ENCODE measurements around the gene ABCF1. TPM values are rescaled to one million over a fixed set of nuclear protein-coding genes. Genes with fewer than 3 reads are reported as not detected.

ABCF1 gene
- total and polyA plus RNA-seq, 9 of the 15 experiments (the other 6 are each of a cell fraction or from before 2014, with no cell fraction given): 41.6 to 193 (median 102) TPM

DNA sequence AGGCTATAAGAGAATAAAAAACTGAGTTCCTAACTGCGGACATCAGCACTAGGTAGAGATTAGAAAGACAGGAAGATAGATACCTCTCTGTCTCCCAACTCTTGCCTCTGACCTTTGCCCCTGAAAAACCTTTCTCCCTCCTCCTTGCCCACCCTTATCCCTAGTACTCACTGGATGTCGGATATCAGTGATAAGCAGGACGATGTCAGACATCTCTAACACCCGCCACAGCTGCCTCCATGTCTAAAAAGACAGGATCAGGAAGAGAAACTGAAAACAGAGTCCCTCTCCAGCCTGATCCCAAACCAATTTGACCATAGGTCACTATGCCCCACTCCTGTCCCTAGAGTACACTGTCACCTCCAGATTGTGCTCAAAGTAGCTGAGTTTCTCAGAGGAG lies 16.8 kb upstream of the ABCF1 start:
- BruUV-seq (replicated peaks): no TSS peak
- FAIRE-seq: peak; percentile 62
- H2AFZ ChIP-seq (ENCODE audit: low read depth, low read length): no peak overlapping the region
- H3K27me3 ChIP-seq (ENCODE audit: control insufficient read depth in 2 of 2, insufficient read depth in 2 of 2, low read length in 2 of 2): no peaks in the 10 kb centered on the region
- no peak for DNase-seq (ENCODE audit: extremely low read depth in 1 of 4, low spot score in 3 of 4)
- no peaks in the 10 kb centered on the region for H3K9me1 ChIP-seq (ENCODE audit: control insufficient read depth, insufficient read depth, low read length)
- intact Hi-C loops (cut with micrococcal nuclease): no loop called here
- peak overlapping the region; percentile 97 for H3K4me2 ChIP-seq (ENCODE audit: insufficient read depth, low read length)
- ChIA-PET POLR2A (interaction anchor here (1.0 to 7.1 kb wide), 7 partner anchors 10 to 61 kb away, joined by 3 to 85 read pairs (median 6); no protein-coding TSS in a partner anchor), CTCF (ENCODE audit: low intra/inter-chr PET ratio) (interaction anchor here (0.5 to 0.6 kb wide), 2 partner anchors 42 to 361 kb away, joined by 3 read pairs; no protein-coding TSS in a partner anchor)
- no peak for TF ChIP-seq NFATC3 (IDR thresholded peaks at IDR 0.05)
- peak; percentile 30; the same call in 1 of the 2 replicates for TF ChIP-seq NR2C1 (IDR thresholded peaks at IDR 0.05)
- peak; percentile 67 for TF ChIP-seq NR2C1 (tag; IDR thresholded peaks at IDR 0.05)
- TF ChIP-seq KDM5B (IDR thresholded peaks at IDR 0.05; ENCODE audit: insufficient replicate concordance, low read depth, low read length): peak; percentile 8
- H3K9me3 ChIP-seq (replicated peaks; ENCODE audit: control insufficient read depth, insufficient read depth, low read depth, low read length): no peaks in the 10 kb centered on the region
- in situ Hi-C loops (cut with MboI): no loop called here
- 40% methylated on average over 4 of the region's 4 CpGs for WGBS (ENCODE audit: insufficient coverage, low coverage, missing lambda C conversion rate)
- ATAC-seq: no peak
- peak overlapping the region; percentile 95 to 98; a peak in 2 of 4 replicates for H3K9ac ChIP-seq (ENCODE audit: insufficient read depth in 1 of 2, low read depth in 2 of 2, low read length in 2 of 2)
- peaks cover 41% of the 10 kb centered on the region for H3K79me2 ChIP-seq (ENCODE audit: control insufficient read depth, insufficient read depth, low read length)
- H3K27ac ChIP-seq (ENCODE audit: extremely low read depth, low read depth, low read length): no peak overlapping the region
- H3K4me1 ChIP-seq (replicated peaks in 1 of 2; ENCODE audit: control insufficient read depth in 2 of 2, insufficient read depth in 2 of 2, low read length in 2 of 2): peaks cover 17 to 23% of the 10 kb centered on the region in 2 experiments; a peak in 4 of 5 replicates
- H3K4me3 ChIP-seq: peak overlapping the region; percentile 80; the same call in 1 of the 2 replicates
- peaks cover 72% of the 10 kb centered on the region for H3K36me3 ChIP-seq (ENCODE audit: control insufficient read depth, insufficient read depth, low read length)
- H4K20me1 ChIP-seq (replicated peaks; ENCODE audit: control insufficient read depth, insufficient read depth, low read length): 0 out of 2 replicates have a peak, but pooled peaks cover 2% of the 10 kb centered on the region

All from K562 (cell line).